A549 (cell line): ENCODE data around the gene UNC45A.

ENCODE experiments used
- MAZ ChIP-seq: fragments of 150-350 bp; IDR thresholded peaks from 2 replicates; pipeline ENCODE4 v1.6.1; 2014; ENCODE audit warnings: antibody characterized with exemption, low read depth, low read length, borderline replicate concordance
- TF ChIP-seq, protein P1 (sequence below): fragments of >200 bp; sonication (Bioruptor Twin); formaldehyde crosslinking; IDR thresholded peaks from 3 replicates; pipeline ENCODE4 v1.5.1; 2016

GRCh38 chr15:90936823-90937222, 1.7 kb downstream of the UNC45A start:
- TF ChIP-seq MAZ: no peak
- TF ChIP-seq, protein P1, sequence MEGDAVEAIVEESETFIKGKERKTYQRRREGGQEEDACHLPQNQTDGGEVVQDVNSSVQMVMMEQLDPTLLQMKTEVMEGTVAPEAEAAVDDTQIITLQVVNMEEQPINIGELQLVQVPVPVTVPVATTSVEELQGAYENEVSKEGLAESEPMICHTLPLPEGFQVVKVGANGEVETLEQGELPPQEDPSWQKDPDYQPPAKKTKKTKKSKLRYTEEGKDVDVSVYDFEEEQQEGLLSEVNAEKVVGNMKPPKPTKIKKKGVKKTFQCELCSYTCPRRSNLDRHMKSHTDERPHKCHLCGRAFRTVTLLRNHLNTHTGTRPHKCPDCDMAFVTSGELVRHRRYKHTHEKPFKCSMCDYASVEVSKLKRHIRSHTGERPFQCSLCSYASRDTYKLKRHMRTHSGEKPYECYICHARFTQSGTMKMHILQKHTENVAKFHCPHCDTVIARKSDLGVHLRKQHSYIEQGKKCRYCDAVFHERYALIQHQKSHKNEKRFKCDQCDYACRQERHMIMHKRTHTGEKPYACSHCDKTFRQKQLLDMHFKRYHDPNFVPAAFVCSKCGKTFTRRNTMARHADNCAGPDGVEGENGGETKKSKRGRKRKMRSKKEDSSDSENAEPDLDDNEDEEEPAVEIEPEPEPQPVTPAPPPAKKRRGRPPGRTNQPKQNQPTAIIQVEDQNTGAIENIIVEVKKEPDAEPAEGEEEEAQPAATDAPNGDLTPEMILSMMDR: no peak
